ENCODE results near the gene CEP290.

- no peak for TF ChIP-seq CTCF (IDR thresholded peaks at IDR 0.05)
- no peak for TF ChIP-seq POLR2A (IDR thresholded peaks at IDR 0.05)
These were observed 123.9 kb downstream of the CEP290 start for GRCh38 chr12:88017964-88018363.

Measured in uterus (tissue), 2 donors.